ENCODE measurements around the gene TMBIM6.

TMBIM6 gene

GRCh38 chr12:49809906-49810389 is 68.6 kb downstream of the TMBIM6 start:
- H3K79me2 ChIP-seq (ENCODE audit: insufficient read depth, low read length), result no peaks in the 10 kb centered on the region
- TF ChIP-seq EZH2phosphoT487 (conservative IDR thresholded peaks at IDR 0.05; ENCODE audit: low read length), result no peak
- no peak for TF ChIP-seq CTCF (IDR thresholded peaks at IDR 0.05; ENCODE audit: insufficient read depth, low read length, poor library complexity, severe bottlenecking)
- no peaks in the 10 kb centered on the region for H3F3A ChIP-seq (ENCODE audit: insufficient read depth)
- H3K27ac ChIP-seq (ENCODE audit: low read depth, low read length), result no peak overlapping the region
- no peaks in the 10 kb centered on the region for H3K9me3 ChIP-seq (ENCODE audit: insufficient read depth, low read length)
- no peaks in the 10 kb centered on the region for H3K27me3 ChIP-seq (ENCODE audit: low read length)
- H3K9me2 ChIP-seq (replicated peaks; ENCODE audit: insufficient read depth, low read length), result no peaks in the 10 kb centered on the region
- H3K36me3 ChIP-seq (ENCODE audit: low read length), result no peaks in the 10 kb centered on the region
- H4K20me1 ChIP-seq (ENCODE audit: low read depth, low read length), result no peaks in the 10 kb centered on the region
- no peak overlapping the region for H3K9ac ChIP-seq (ENCODE audit: low read length)
- H3K4me3 ChIP-seq (ENCODE audit: insufficient read depth, low read length, poor library complexity, severe bottlenecking), result no peak overlapping the region
- no peak overlapping the region for H2AFZ ChIP-seq (ENCODE audit: low read depth, low read length, severe bottlenecking)
- H3K4me2 ChIP-seq (ENCODE audit: low read depth, low read length, poor library complexity, severe bottlenecking), result no peak overlapping the region

- no peaks in the 10 kb centered on the region for H4K20me1 ChIP-seq (ENCODE audit: low read depth, low read length)
- no peak overlapping the region for H3K9ac ChIP-seq (ENCODE audit: low read length)
- H3K4me3 ChIP-seq (ENCODE audit: insufficient read depth, low read length, poor library complexity, severe bottlenecking), result no peak overlapping the region
- TF ChIP-seq EZH2phosphoT487 (conservative IDR thresholded peaks at IDR 0.05; ENCODE audit: low read length), result no peak
- no peak for TF ChIP-seq CTCF (IDR thresholded peaks at IDR 0.05; ENCODE audit: insufficient read depth, low read length, poor library complexity, severe bottlenecking)
- H3F3A ChIP-seq (ENCODE audit: insufficient read depth), result no peaks in the 10 kb centered on the region
- H2AFZ ChIP-seq (ENCODE audit: low read depth, low read length, severe bottlenecking), result no peak overlapping the region
- no peaks in the 10 kb centered on the region for H3K9me2 ChIP-seq (replicated peaks; ENCODE audit: insufficient read depth, low read length)
- no peak overlapping the region for H3K27ac ChIP-seq (ENCODE audit: low read depth, low read length)
- no peak overlapping the region for H3K4me2 ChIP-seq (ENCODE audit: low read depth, low read length, poor library complexity, severe bottlenecking)
- H3K27me3 ChIP-seq (ENCODE audit: low read length), result no peaks in the 10 kb centered on the region
- no peaks in the 10 kb centered on the region for H3K79me2 ChIP-seq (ENCODE audit: insufficient read depth, low read length)
- no peaks in the 10 kb centered on the region for H3K36me3 ChIP-seq (ENCODE audit: low read length)
- no peaks in the 10 kb centered on the region for H3K9me3 ChIP-seq (ENCODE audit: insufficient read depth, low read length)
Observed at GRCh38 chr12:49811136-49811535, 69.8 kb downstream of the TMBIM6 start.

- no peak overlapping the region for H3K4me3 ChIP-seq (ENCODE audit: insufficient read depth, low read length, poor library complexity, severe bottlenecking)
- H3K27me3 ChIP-seq (ENCODE audit: low read length), result no peaks in the 10 kb centered on the region
- H3K27ac ChIP-seq (ENCODE audit: low read depth, low read length), result no peak overlapping the region
- H3K9me3 ChIP-seq (ENCODE audit: insufficient read depth, low read length), result no peaks in the 10 kb centered on the region
- no peak overlapping the region for H3K4me2 ChIP-seq (ENCODE audit: low read depth, low read length, poor library complexity, severe bottlenecking)
- H2AFZ ChIP-seq (ENCODE audit: low read depth, low read length, severe bottlenecking), result no peak overlapping the region
- no peaks in the 10 kb centered on the region for H3K9me2 ChIP-seq (replicated peaks; ENCODE audit: insufficient read depth, low read length)
- H4K20me1 ChIP-seq (ENCODE audit: low read depth, low read length), result no peaks in the 10 kb centered on the region
- no peaks in the 10 kb centered on the region for H3K36me3 ChIP-seq (ENCODE audit: low read length)
- no peaks in the 10 kb centered on the region for H3K79me2 ChIP-seq (ENCODE audit: insufficient read depth, low read length)
- no peak overlapping the region for H3K9ac ChIP-seq (ENCODE audit: low read length)
- no peaks in the 10 kb centered on the region for H3F3A ChIP-seq (ENCODE audit: insufficient read depth)
- TF ChIP-seq CTCF (IDR thresholded peaks at IDR 0.05; ENCODE audit: insufficient read depth, low read length, poor library complexity, severe bottlenecking) (no peak), EZH2phosphoT487 (conservative IDR thresholded peaks at IDR 0.05; ENCODE audit: low read length) (no peak)
Observed at GRCh38 chr12:49811961-49812401, 70.6 kb downstream of the TMBIM6 start.
